ENCODE measurements around the gene TP53AIP1. TPM values are rescaled to one million over a fixed set of nuclear protein-coding genes. Genes with fewer than 3 reads are reported as not detected.

The TP53AIP1 gene
- total RNA-seq, 1 donor = not detected

- DNase-seq (ENCODE audit: low read depth) = no peak
- TF ChIP-seq, protein P1, sequence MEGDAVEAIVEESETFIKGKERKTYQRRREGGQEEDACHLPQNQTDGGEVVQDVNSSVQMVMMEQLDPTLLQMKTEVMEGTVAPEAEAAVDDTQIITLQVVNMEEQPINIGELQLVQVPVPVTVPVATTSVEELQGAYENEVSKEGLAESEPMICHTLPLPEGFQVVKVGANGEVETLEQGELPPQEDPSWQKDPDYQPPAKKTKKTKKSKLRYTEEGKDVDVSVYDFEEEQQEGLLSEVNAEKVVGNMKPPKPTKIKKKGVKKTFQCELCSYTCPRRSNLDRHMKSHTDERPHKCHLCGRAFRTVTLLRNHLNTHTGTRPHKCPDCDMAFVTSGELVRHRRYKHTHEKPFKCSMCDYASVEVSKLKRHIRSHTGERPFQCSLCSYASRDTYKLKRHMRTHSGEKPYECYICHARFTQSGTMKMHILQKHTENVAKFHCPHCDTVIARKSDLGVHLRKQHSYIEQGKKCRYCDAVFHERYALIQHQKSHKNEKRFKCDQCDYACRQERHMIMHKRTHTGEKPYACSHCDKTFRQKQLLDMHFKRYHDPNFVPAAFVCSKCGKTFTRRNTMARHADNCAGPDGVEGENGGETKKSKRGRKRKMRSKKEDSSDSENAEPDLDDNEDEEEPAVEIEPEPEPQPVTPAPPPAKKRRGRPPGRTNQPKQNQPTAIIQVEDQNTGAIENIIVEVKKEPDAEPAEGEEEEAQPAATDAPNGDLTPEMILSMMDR (IDR thresholded peaks at IDR 0.05; ENCODE audit: insufficient read depth, low read depth, low read length) = no peak
- no peak overlapping the region for H3K4me3 ChIP-seq (ENCODE audit: low read depth, low read length)
These were observed 32.1 kb downstream of the TP53AIP1 start for GRCh38 chr11:128910576-128910975.

DNA sequence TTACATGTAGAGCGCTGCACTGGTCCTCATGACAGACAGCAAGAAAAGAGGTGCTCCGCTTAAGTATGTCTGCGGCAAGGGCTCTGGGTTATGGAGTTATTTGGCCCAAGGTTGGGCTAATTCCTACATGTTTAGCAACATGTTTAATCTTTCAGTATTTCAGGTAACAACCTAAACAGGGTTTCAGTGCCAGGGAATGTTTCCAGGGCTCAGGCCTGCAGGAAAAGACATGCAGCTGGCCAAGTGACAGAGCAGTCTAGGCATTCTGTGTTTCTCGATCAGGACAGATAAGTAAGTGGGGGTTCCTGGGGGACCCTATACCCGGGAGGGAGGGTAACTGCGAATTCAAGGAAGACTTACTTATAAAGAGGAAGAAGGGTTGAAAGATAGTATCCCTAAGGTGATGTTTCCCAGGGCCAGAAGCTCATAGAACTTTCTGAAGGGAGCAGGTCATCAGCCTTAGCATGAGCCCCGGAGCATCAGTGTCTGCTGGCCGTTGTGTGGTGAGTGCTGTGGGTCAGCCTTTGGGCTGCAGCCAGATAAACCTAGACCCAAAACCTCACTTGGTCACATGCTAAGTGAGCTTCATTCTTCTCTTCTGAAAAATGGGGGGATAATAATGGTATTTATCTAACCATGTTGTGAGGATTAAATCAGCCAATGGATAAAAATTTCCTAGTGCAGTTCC, 33.1 kb downstream of the TP53AIP1 start:
- H3K4me3 ChIP-seq (ENCODE audit: low read depth, low read length) = no peak overlapping the region
- TF ChIP-seq, protein P1 (IDR thresholded peaks at IDR 0.05; ENCODE audit: insufficient read depth, low read depth, low read length) = no peak

DNA sequence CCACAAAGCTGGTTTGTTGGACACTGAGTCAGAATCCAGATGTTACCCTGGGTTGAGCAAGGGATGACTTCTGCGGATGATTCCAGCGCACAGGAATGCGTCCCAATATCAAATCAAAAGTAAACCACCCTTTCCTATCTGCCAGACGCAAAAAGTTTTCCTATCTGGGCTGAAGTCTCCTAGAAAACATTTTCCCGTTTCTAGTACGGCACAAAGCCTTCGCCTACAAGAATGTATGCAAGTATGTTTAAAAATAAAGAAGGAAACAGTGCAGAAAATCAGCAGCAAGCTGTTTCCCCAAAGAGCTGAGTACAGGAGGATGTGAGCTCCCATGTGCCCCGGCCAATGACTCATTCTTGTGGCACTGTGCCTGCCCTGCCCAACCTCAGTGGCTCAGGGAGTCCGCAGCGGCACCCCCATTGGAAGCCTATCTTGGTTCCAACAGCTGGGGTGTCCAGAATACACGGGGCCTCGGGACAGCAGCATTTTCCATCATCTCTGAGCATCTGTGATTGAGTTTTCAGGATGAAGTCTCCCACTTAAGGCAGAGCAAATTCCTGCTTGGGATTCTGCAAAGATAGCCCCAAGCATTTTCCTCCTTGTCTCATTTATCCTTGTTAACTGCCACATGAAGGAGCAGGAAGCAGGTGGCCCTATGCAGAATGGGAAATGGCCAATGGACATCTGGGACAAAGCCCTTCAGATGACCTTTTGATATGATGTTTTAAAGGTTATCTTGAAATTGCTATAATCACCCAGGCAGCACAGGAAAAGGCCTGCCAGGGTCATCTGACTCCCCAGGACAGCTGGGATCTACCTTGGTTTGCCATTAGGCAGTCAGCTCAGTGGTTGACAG, 34.1 kb downstream of the TP53AIP1 start:
- DNase-seq (ENCODE audit: low read depth) = peak; percentile 88
- TF ChIP-seq, protein P1 (IDR thresholded peaks at IDR 0.05; ENCODE audit: insufficient read depth, low read depth, low read length) = no peak
- peak overlapping the region; percentile 17 for H3K4me3 ChIP-seq (ENCODE audit: low read depth, low read length)

More for the DNA sequence above, 33.1 kb downstream of the TP53AIP1 start:
- DNase-seq (ENCODE audit: low read depth) = no peak

- DNase-seq (ENCODE audit: low read depth) = no peak
- TF ChIP-seq, protein P1 (IDR thresholded peaks at IDR 0.05; ENCODE audit: insufficient read depth, low read depth, low read length) = no peak
These were observed 35.1 kb downstream of the TP53AIP1 start for GRCh38 chr11:128907585-128907984.

GRCh38 chr11:128906185-128907050, 36.3 kb downstream of the TP53AIP1 start:
- DNase-seq (ENCODE audit: low read depth) = no peak
- TF ChIP-seq, protein P1 (IDR thresholded peaks at IDR 0.05; ENCODE audit: insufficient read depth, low read depth, low read length) = no peak
- peak overlapping the region; percentile 65 for H3K4me3 ChIP-seq (ENCODE audit: low read depth, low read length)

More at GRCh38 chr11:128907585-128907984, 35.1 kb downstream of the TP53AIP1 start:
- no peak overlapping the region for H3K4me3 ChIP-seq (ENCODE audit: low read depth, low read length)

Measured in fibroblast of villous mesenchyme (primary cell).